ENCODE measurements around the gene GLRX.

The GLRX gene

GRCh38 chr5:95779611-95780010 is 42.9 kb downstream of the GLRX start:
- DNase-seq, result no peak

- DNase-seq, result no peak
These were observed 43.7 kb downstream of the GLRX start for GRCh38 chr5:95778713-95779436.

GRCh38 chr5:95777441-95777840 is 45.1 kb downstream of the GLRX start:
- DNase-seq, result no peak

- DNase-seq, result no peak
These were observed 49.0 kb downstream of the GLRX start for GRCh38 chr5:95773335-95774059.

GRCh38 chr5:95771892-95772291 is 50.6 kb downstream of the GLRX start:
- DNase-seq, result no peak

- DNase-seq, result no peak
These were observed 51.5 kb downstream of the GLRX start for GRCh38 chr5:95770830-95771708.

GRCh38 chr5:95768731-95769130 is 53.8 kb downstream of the GLRX start:
- DNase-seq, result no peak

GRCh38 chr5:95763941-95764340 is 58.6 kb downstream of the GLRX start:
- no peak for DNase-seq
